Astrocyte (in vitro differentiated cells and primary cell): ENCODE results near the gene PRSS36. TPM values are rescaled to one million over a fixed set of nuclear protein-coding genes. Genes with fewer than 3 reads are reported as not detected.

Experiments
- DNase-seq: peaks from one replicate; pipeline ENCODE4 v3.0.0-alpha.2; 2010; ENCODE audit warnings: low read depth
- FAIRE-seq: peaks from 2 replicates; lab custom pipeline; 2011; peaks lifted over from hg19 to GRCh38; lab: Jason Lieb, UNC
- H2AFZ ChIP-seq: 2 replicates; pipeline ENCODE4 v1.6.0; 2012; ENCODE audit warnings: low read depth, low read length, inconsistent platforms
- H3K27ac ChIP-seq: 2 replicates; pipeline ENCODE4 v1.5.1; 2011; ENCODE audit warnings: low read depth, low read length, inconsistent platforms
- H3K27me3 ChIP-seq: 2 replicates; pipeline ENCODE4 v1.6.0; 2011; ENCODE audit warnings: low read length, inconsistent platforms; ENCODE audit not compliant: insufficient read depth
- H3K36me3 ChIP-seq: 2 replicates; pipeline ENCODE4 v1.5.1; 2011; ENCODE audit warnings: low read length, inconsistent platforms; ENCODE audit not compliant: insufficient read depth
- H3K4me1 ChIP-seq: 2 replicates; pipeline ENCODE4 v1.5.1; 2011; ENCODE audit warnings: low read length, inconsistent platforms; ENCODE audit not compliant: insufficient read depth
- H3K4me2 ChIP-seq: 2 replicates; pipeline ENCODE4 v1.6.0; 2012; ENCODE audit warnings: low read length, inconsistent platforms
- H3K4me3 ChIP-seq: 2 replicates; pipeline ENCODE4 v1.5.1; 2011; ENCODE audit warnings: low read depth, mild to moderate bottlenecking, low read length, inconsistent platforms; ENCODE audit not compliant: insufficient read depth
- H3K79me2 ChIP-seq: 2 replicates; pipeline ENCODE4 v1.6.0; 2012; ENCODE audit warnings: mild to moderate bottlenecking, low read length, inconsistent platforms; ENCODE audit not compliant: insufficient read depth
- H3K9ac ChIP-seq: 2 replicates; pipeline ENCODE4 v1.6.0; 2012; ENCODE audit warnings: mild to moderate bottlenecking, low read length, inconsistent platforms
- H3K9me3 ChIP-seq: 2 replicates; pipeline ENCODE4 v1.5.1; 2012; ENCODE audit warnings: low read depth, mild to moderate bottlenecking, low read length, inconsistent platforms; ENCODE audit not compliant: insufficient read depth
- H4K20me1 ChIP-seq: 2 replicates; pipeline ENCODE4 v1.6.0; 2012; ENCODE audit warnings: low read length, inconsistent platforms; ENCODE audit not compliant: insufficient read depth
- H3K27ac Mint-ChIP-seq: one replicate; pipeline ENCODE4 v1.8.0; 2021; ENCODE audit warnings: mild to moderate bottlenecking, mixed read lengths; ENCODE audit not compliant: unreplicated experiment
- H3K27me3 Mint-ChIP-seq: one replicate; pipeline ENCODE4 v1.8.0; 2021; ENCODE audit warnings: low read depth, mixed read lengths; ENCODE audit not compliant: unreplicated experiment
- H3K36me3 Mint-ChIP-seq: one replicate; pipeline ENCODE4 v1.8.0; 2021; ENCODE audit warnings: low read depth, mixed read lengths; ENCODE audit not compliant: unreplicated experiment
- H3K4me1 Mint-ChIP-seq: one replicate; pipeline ENCODE4 v1.8.0; 2021; ENCODE audit warnings: low read depth, mixed read lengths; ENCODE audit not compliant: unreplicated experiment
- H3K4me3 Mint-ChIP-seq: one replicate; pipeline ENCODE4 v1.8.0; 2021; ENCODE audit warnings: mild to moderate bottlenecking, moderate library complexity, mixed read lengths; ENCODE audit not compliant: unreplicated experiment
- H3K9me3 Mint-ChIP-seq: one replicate; pipeline ENCODE4 v1.8.0; 2021; ENCODE audit warnings: mild to moderate bottlenecking, mixed read lengths; ENCODE audit not compliant: unreplicated experiment
- EZH2 ChIP-seq: IDR thresholded peaks from 2 replicates; pipeline ENCODE4 v1.6.1; 2012; ENCODE audit warnings: mild to moderate bottlenecking, low read length, inconsistent platforms; ENCODE audit not compliant: insufficient read depth
- total RNA-seq: library from RNA; stranded (reverse); gene quantifications from 2 replicates; pipeline ENCODE4 v1.2.1, GENCODE V29; 2021
- TF ChIP-seq, protein P1 (sequence below): IDR thresholded peaks from 2 replicates; pipeline ENCODE4 v1.5.1; 2011; ENCODE audit warnings: low read depth, mild to moderate bottlenecking, inconsistent platforms, low read length, moderate library complexity; ENCODE audit not compliant: insufficient read depth

Gene PRSS36
- total RNA-seq, 1 donor from 2014 or later, result 0.41 TPM

DNA sequence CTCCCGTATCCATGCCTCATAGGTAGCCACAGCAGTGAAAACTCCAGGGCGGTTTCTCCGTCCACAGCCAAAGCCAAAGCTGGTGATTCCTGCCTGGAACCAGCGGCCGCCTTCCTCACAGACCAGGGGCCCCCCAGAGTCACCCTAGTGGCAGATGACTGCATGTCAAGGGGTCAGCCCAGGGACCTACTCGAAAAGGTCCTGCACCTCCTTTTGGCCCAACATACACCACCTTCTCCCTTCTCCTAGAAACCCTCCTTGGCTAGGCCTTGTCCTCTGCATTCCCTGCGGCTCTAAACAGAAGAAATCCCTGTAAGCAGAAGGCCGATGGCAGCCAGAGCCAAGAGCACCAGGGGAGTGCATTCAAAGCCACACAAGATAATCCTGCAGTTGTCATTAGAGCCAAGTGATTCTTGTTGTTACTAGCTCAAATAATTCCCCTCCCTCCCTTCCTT lies 6.1 kb downstream of the PRSS36 start:
- H3K27ac Mint-ChIP-seq, result peak overlapping the region; percentile 80
- H3K36me3 Mint-ChIP-seq, result no peaks in the 10 kb centered on the region
- DNase-seq (no peak), FAIRE-seq (no peak)
- no peaks in the 10 kb centered on the region for H4K20me1 ChIP-seq
- no peak overlapping the region for H3K27ac ChIP-seq
- peaks cover 29% of the 10 kb centered on the region for H3K27me3 ChIP-seq
- peaks cover 5% of the 10 kb centered on the region for H3K9me3 Mint-ChIP-seq
- peaks cover 5% of the 10 kb centered on the region for H3K4me1 Mint-ChIP-seq
- H3K9ac ChIP-seq, result no peak overlapping the region
- no peaks in the 10 kb centered on the region for H3K36me3 ChIP-seq
- no peaks in the 10 kb centered on the region for H3K9me3 ChIP-seq
- H2AFZ ChIP-seq, result no peak overlapping the region
- H3K4me3 Mint-ChIP-seq, result peak overlapping the region; percentile 62
- TF ChIP-seq, protein P1, sequence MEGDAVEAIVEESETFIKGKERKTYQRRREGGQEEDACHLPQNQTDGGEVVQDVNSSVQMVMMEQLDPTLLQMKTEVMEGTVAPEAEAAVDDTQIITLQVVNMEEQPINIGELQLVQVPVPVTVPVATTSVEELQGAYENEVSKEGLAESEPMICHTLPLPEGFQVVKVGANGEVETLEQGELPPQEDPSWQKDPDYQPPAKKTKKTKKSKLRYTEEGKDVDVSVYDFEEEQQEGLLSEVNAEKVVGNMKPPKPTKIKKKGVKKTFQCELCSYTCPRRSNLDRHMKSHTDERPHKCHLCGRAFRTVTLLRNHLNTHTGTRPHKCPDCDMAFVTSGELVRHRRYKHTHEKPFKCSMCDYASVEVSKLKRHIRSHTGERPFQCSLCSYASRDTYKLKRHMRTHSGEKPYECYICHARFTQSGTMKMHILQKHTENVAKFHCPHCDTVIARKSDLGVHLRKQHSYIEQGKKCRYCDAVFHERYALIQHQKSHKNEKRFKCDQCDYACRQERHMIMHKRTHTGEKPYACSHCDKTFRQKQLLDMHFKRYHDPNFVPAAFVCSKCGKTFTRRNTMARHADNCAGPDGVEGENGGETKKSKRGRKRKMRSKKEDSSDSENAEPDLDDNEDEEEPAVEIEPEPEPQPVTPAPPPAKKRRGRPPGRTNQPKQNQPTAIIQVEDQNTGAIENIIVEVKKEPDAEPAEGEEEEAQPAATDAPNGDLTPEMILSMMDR, result no peak
- no peak for TF ChIP-seq EZH2
- peaks cover 17% of the 10 kb centered on the region for H3K4me1 ChIP-seq
- H3K79me2 ChIP-seq, result no peaks in the 10 kb centered on the region
- peaks cover 26% of the 10 kb centered on the region for H3K27me3 Mint-ChIP-seq
- H3K4me2 ChIP-seq, result no peak overlapping the region
- no peak overlapping the region for H3K4me3 ChIP-seq

DNA sequence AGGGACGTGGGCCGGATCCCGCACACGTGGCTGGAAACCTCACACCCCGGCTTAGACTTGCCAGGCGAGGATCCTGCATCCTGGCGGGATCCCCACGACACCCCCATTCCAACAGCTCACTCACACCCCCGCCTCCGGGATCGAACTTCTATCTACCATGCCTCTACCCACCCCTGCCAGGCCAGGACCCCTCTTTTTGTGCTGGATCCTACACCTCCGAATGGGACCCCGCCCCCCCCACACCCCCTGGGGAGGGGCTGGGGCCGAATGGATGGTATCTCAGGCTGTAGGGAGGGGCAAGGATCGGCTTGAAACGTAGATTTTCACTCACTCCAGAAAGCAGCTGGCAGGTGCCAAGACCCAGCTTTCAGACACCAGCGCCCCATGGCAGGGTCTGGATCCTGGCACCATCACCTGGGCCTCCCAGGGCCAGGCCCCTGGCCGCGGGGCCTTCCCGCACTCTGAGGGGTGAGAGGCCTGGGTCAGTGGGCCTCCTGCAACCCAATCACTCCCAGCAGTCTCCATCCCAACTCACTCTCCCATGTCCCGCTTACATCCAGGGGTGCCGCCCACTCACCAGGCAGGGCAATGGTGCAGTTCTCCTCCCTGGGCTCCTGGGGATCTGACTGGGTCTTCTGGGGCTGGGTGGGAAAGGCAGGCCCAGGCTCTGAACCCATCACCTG lies 6.7 kb downstream of the PRSS36 start:
- H3K9me3 Mint-ChIP-seq, result peaks cover 5% of the 10 kb centered on the region
- Histone ChIP-seq H3K27me3 (peaks cover 23% of the 10 kb centered on the region), H3K4me2 (peak overlapping the region; percentile 96), H2AFZ (peak overlapping the region; percentile 97), H3K36me3 (no peaks in the 10 kb centered on the region), H3K79me2 (no peaks in the 10 kb centered on the region), H4K20me1 (no peaks in the 10 kb centered on the region), H3K9ac (peak overlapping the region; percentile 66), H3K4me1 (peaks cover 23% of the 10 kb centered on the region), H3K9me3 (no peaks in the 10 kb centered on the region), H3K4me3 (peak overlapping the region; percentile 49), H3K27ac (no peak overlapping the region)
- peaks cover 9% of the 10 kb centered on the region for H3K4me1 Mint-ChIP-seq
- DNase-seq, result no peak
- no peak for TF ChIP-seq EZH2
- TF ChIP-seq, protein P1, result no peak
- H3K36me3 Mint-ChIP-seq, result no peaks in the 10 kb centered on the region
- FAIRE-seq, result no peak
- H3K27ac Mint-ChIP-seq, result no peak overlapping the region
- H3K4me3 Mint-ChIP-seq, result no peak overlapping the region
- H3K27me3 Mint-ChIP-seq, result peaks cover 25% of the 10 kb centered on the region
